GM18867 (cell line): ENCODE data around the gene RCAN3.
"Not testable (repeated sequence)": the region's sequence is repeated elsewhere in the genome, so short reads cannot be mapped to it uniquely, and the experiment has no call there.

Experiments
- ATAC-seq: cut with Tn5 transposase; IDR thresholded peaks from one replicate; pipeline ENCODE4 v1.9.1; 2021; ENCODE audit warnings: mild to moderate bottlenecking, moderate library complexity; ENCODE audit not compliant: unreplicated experiment

Gene RCAN3

DNA sequence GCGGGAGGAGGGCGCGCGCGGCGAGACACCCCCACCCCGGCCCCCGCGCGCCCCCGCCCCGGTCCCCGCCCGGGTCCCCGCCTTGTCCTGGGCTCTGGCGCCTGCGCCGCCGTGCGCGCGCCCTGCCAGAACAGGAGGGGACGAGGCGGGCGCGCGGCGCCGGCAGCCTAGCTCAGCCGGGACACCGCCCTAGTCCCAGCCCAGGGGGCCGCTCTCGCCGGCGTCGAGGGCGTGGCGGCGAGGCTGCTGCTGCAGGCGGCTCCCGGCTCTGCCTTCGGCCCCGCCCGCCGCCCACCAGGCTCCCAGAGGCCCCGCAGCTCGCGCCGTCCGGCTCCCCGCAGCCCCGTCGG lies at the start of gene RCAN3:
TSS of gene RCAN3 (plus strand) at position 128 of the 350 bp plus-strand sequence. CDS start 11,537 bp downstream, outside the sequence.
- ATAC-seq = peak; percentile 70

DNA sequence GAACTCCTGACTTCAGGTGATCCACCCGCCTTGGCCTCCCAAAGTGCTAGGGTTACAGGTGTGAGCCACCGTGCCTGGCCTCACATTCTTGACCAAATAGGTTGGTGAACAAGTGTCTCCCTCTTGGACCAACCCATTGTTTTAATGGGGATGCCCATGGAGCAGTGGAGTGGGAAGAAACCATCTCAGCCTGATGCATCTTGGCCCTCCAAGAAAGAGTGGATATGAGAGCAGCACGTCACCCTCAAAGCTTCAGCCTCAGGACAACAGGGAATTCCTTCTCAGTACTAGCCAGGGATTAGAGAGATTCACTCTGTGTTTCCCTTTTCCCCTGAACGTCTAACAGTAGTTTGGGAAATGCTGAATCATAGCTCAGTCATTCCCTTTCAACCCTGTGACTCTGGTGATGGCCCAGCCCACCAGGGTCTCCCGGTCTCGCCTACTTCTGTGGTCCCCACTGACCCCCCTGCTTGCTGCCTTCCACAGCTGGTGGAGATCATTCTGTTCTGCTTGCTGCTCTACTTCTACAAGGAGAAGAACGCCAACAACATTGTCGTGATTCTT lies 49.6 kb upstream of the RCAN3 start:
- no peak for ATAC-seq

- ATAC-seq = no peak
Observed at GRCh38 chr1:24454673-24455072, 48.0 kb upstream of the RCAN3 start.

- no peak for ATAC-seq
Observed at GRCh38 chr1:24455272-24455671, 47.4 kb upstream of the RCAN3 start.

DNA sequence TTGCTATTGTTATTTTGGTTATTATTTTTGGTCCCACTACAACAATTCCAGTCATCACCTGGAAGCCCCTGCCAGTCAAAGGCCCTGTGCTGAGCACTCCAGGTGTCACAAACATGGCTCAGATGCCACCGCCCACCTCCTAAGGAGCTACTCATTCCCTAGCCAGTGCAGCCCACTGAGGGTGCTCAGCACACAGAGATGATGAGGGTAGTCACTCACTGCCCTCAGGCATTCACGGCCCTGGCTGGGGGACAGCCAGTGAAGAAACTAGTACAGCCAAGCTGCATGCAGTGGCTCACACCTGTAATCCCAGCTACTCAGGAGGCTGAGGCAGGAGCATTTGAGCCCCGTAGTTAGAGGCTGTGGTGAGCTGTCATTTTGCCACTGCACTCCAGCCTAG lies 44.8 kb upstream of the RCAN3 start:
- ATAC-seq = no peak

- no peak for ATAC-seq
Observed at GRCh38 chr1:24459551-24460266, 42.9 kb upstream of the RCAN3 start.

DNA sequence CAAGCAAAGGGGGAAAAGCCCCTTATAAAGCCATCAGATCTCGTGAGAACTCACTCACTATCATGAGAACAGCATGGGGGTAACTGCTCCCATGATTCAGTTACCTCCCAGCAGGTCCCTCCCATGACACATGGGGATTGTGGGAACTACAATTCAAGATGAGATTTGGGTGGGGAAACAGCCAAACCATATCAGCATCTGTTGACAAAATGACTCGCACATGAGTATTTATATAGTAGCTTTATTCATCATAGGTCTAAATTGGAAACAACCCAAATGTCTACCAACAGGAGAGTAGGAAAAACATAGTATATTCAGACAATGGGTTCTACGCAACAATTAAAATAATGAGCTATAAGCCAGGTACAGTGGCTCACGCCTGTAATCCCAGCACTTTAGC lies 40.5 kb upstream of the RCAN3 start:
- not testable (repeated sequence) for ATAC-seq

DNA sequence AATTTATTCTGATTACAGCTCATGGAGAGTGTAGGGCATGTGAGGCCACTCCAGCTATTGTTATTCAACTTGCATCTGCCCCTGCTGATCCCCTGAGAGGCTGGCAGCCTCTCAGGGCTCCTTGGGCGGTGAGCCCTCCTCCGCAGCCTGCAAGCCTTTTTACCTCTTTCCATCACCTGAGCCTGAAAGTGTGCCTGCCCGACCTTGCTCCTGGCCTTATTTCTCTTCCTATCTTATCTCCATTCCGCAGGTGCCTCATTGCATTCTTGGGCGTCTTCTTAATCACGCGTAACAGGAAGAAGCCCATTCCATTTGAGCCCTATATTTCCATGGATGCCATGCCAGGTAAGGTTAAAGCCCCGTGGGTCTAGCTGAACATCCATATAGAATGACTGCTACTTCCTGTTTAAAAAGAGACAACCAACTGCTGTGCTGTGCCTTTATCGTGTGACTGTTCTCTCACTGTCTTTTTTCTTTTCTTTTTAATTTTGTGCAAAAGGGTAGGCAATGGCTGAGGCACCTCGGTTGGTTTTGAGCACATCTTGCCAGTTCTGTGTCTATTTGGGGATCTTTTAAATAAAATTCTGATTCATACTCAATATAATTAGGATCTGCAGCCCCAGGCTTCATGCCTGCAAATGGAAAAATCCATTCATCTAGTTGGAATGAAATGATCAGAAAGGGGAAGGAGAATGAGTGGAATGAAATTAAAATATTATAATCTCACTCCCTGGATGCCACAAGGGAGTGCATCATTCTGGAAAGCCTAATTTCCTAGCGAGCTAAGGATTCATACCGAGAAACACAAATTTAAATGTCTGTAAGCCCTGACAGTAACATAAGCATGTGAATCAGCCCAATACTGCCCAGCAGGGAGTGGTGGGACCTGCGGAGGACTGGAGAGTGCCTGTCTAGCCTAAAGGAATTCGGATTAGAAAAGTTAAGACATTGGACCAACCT lies 38.6 kb upstream of the RCAN3 start:
- no peak for ATAC-seq

GRCh38 chr1:24465099-24465498 lies 37.5 kb upstream of the RCAN3 start:
- no peak for ATAC-seq

DNA sequence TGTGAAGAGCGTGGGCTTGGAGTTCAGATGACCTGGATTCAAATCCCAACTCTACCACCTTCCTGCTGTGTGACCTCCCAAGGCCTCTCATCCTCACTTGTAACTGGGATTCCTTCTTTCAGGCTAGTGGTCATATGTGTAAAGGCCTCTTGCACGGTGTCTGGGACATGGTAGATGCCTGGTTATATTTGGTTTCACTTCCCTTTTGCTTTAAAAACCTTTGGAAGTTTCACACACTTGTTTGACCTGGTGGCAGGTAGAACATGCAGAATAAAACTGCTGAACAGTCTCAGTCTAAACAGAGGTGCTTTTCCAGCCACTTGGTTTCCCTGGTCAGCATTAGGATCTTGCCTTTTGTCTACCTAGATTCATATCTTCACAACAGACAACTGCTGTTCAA lies 37.0 kb upstream of the RCAN3 start:
- no peak for ATAC-seq

- no peak for ATAC-seq
Observed at GRCh38 chr1:24468685-24469316, 33.8 kb upstream of the RCAN3 start.

- no peak for ATAC-seq
Observed at GRCh38 chr1:24470592-24470991, 32.0 kb upstream of the RCAN3 start.

GRCh38 chr1:24472527-24473251 lies 29.9 kb upstream of the RCAN3 start:
- ATAC-seq = no peak

GRCh38 chr1:24474193-24474592 lies 28.4 kb upstream of the RCAN3 start:
- no peak for ATAC-seq

- no peak for ATAC-seq
Observed at GRCh38 chr1:24475700-24476099, 26.9 kb upstream of the RCAN3 start.

- ATAC-seq = no peak
Observed at GRCh38 chr1:24476571-24476970, 26.1 kb upstream of the RCAN3 start.

DNA sequence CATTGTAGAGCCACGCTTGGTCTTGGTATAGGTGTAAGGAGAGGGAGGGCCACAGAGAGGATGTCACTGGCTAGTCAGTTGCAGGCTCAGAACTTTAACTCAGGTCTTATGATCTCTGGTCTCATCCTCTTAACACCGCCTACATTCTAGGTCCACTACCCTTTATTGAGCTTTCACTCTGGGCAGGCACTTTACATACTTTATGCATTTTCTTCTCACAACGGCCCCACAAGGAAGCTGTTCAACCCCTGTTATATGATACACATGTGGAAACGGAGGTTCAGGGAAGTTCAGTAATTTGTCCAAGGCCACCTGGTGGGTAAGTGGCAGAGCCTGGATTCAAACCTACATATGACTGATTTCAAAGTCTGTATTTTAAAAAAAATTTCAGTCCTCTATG lies 25.3 kb upstream of the RCAN3 start:
- ATAC-seq = no peak

DNA sequence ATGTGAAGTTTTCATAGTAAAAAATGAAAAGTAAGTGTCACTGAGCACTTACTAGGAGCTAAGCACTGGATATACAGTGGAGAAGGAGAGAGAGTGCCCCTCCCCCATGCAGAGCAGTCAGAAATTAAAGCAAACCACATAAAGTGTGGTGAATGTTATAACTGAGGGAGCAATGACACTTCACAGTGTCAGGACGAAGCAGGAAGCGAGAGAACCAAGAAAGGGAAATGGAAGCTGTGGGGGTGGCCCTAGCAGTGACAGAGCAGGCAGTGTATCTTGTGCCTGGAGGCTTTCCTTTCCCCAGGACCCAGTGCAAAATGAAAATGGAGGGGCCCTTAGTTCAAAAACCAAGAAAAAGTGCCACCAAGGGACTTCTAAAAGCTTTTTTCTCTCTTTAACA lies 21.5 kb upstream of the RCAN3 start:
- no peak for ATAC-seq

DNA sequence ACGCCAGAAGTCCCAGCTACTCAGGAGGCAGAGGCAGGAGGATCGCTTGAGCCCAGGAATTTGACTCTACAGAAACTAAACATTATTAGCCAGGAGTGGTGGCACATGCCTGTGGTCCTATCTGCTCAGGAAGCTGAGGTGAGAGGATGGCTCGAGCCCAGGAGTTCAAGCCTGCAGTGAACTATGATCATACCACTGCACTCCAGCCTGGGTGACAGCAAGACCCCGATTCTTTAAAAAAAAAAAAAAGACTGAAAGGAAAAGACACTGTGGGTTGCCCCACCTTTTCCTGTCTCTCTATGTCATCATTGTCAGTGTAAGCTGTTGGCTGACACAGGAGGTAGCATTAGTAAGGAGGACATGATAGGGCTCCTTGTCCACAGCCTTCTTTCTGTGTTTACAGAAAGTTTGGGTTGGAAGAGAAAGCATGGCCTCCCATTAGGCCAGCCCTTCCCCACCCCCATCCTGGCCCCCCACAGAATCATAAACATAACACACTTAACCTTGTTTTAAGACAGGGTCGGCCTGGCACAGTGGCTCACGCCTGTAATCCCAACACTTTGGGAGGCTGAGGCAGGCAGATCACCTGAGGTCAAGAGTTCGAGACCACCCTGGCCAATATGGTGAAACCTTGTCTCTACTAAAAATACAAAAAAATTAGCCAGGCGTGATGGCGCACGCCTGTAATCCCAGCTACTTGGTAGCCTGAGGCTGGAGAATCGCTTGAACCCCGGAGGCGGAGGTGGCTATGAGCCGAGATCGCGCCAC lies 20.6 kb upstream of the RCAN3 start:
- no peak for ATAC-seq

DNA sequence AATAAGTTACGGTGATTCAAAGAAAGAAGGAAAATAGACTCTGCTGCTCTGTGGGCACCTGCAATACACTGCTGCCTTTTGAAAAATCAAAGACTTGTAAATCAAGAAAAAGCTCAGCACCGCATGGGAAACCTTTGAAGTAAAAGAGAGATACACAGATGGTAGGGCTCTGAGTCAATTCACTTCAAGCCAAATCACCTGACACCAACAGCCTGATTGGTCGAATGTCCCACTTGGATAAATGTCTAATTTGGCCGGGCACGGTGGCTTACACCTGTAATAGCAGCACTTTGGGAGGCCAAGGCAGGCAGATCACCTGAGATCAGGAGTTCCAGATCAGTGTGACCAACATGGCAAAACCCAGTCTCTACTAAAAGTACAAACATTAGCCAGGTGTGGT lies 19.2 kb upstream of the RCAN3 start:
- no peak for ATAC-seq
